HCT116 (cell line): Measurements from ENCODE around the gene KRTAP25-1. TPM values are rescaled to one million over a fixed set of nuclear protein-coding genes. Genes with fewer than 3 reads are reported as not detected.

Experiments
- ATAC-seq: fragments of 200-7000 bp; cut with Tn5 transposase; 2 replicates; pipeline ENCODE4 v1.9.1; 2020; ENCODE audit warnings: mild to moderate bottlenecking, moderate library complexity
- BruUV-seq: library from RNA; stranded (reverse); fragments of 400-500 nt; replicated peaks from 2 replicates; lab custom pipeline; 2021; lab: Mats Ljungman, UMichigan
- CTCF ChIA-PET: fragments of 300-600 bp; sonication (Branson Sonifier 250); formaldehyde crosslinking; loops from one replicate; lab custom pipeline; 2021; ENCODE audit warnings: antibody characterized with exemption; lab: Charles Lee
- POLR2A ChIA-PET: fragments of 300-600, 350-600 bp; sonication (Branson Sonifier 250); formaldehyde crosslinking; loops from one replicate; lab custom pipeline; 2021; ENCODE audit warnings: antibody characterized with exemption; lab: Charles Lee
- RAD21 ChIA-PET, 2 experiments: fragments of 300-600 bp; sonication (Branson Sonifier 250); formaldehyde crosslinking; loops; one replicate each; lab custom pipeline; 2023; ENCODE audit warnings: low total read pairs in 2 of 2; ENCODE audit not compliant: uncharacterized antibody in 2 of 2, unreplicated experiment in 2 of 2, low non-redundant PET in 1 of 2; lab: Charles Lee
- DNase-seq: peaks from one replicate; pipeline ENCODE4 v3.0.0-alpha.2; 2010; ENCODE audit warnings: low read depth, low spot score
- H2AFZ ChIP-seq: fragments of 200-600 bp; shearing (Covaris generic), sonication (generic); 2 replicates; pipeline ENCODE4 v1.6.1; 2017; ENCODE audit warnings: low read depth, mixed run types, mixed read lengths, antibody characterized with exemption, low read length; ENCODE audit not compliant: poor library complexity, severe bottlenecking
- H3K27ac ChIP-seq: 2 replicates; pipeline ENCODE4 v1.5.1; 2012; ENCODE audit warnings: low read depth, low read length
- H3K27me3 ChIP-seq: fragments of 200-600 bp; sonication (generic); 2 replicates; pipeline ENCODE4 v1.6.1; 2016; ENCODE audit warnings: mixed run types, low read length, mixed read lengths; ENCODE audit not compliant: insufficient read depth
- H3K36me3 ChIP-seq, 2 experiments: fragments of 200-500 bp in 1 of 2; fragments of 200-600 bp in 1 of 2; sonication (Bioruptor generic) in 1 of 2; sonication (generic) in 1 of 2; 2 replicates each; pipeline versions ENCODE4 v1.5.1 to v1.6.1; 2014 to 2016; ENCODE audit warnings: low read length in 2 of 2, inconsistent platforms in 1 of 2, mixed read lengths in 1 of 2, mixed run types in 1 of 2; ENCODE audit not compliant: insufficient read depth in 2 of 2, control insufficient read depth in 1 of 2
- H3K4me1 ChIP-seq, 2 experiments: fragments of 200-600 bp in 1 of 2; sonication (generic) in 1 of 2; 2 replicates each; pipeline versions ENCODE4 v1.5.1 to v1.6.1; 2012 to 2017; ENCODE audit warnings: low read length in 2 of 2, inconsistent platforms in 1 of 2, mild to moderate bottlenecking in 1 of 2, mixed read lengths in 1 of 2, mixed run types in 1 of 2, moderate library complexity in 1 of 2; ENCODE audit not compliant: insufficient read depth in 2 of 2, control insufficient read depth in 1 of 2
- H3K4me2 ChIP-seq: fragments of 200-600 bp; sonication (generic); 2 replicates; pipeline ENCODE4 v1.6.1; 2017; ENCODE audit warnings: mixed run types, low read length, mixed read lengths
- H3K4me3 ChIP-seq, 2 experiments: fragments of 200-600 bp in 1 of 2; sonication (generic) in 1 of 2; replicated peaks in 1 of 2; 2 replicates each; pipeline ENCODE4 v1.5.1; 2011 to 2016; ENCODE audit warnings: low read length in 2 of 2, control low read depth in 1 of 2, low read depth in 1 of 2, mild to moderate bottlenecking in 1 of 2, mixed read lengths in 1 of 2, mixed run types in 1 of 2
- H3K79me2 ChIP-seq: fragments of 200-600 bp; sonication (generic); 2 replicates; pipeline ENCODE4 v1.6.1; 2017; ENCODE audit warnings: mild to moderate bottlenecking, mixed run types, low read length, moderate library complexity, mixed read lengths; ENCODE audit not compliant: insufficient read depth
- H3K9ac ChIP-seq: fragments of 200-600 bp; sonication (generic); 2 replicates; pipeline ENCODE4 v1.6.1; 2016; ENCODE audit warnings: low read length, mixed read lengths
- H3K9me2 ChIP-seq: fragments of 200-600 bp; sonication (generic), shearing (Covaris generic); 2 replicates; pipeline ENCODE4 v1.6.1; 2017; ENCODE audit warnings: mixed run types, mild to moderate bottlenecking, moderate library complexity; ENCODE audit not compliant: insufficient read depth
- H3K9me3 ChIP-seq, 2 experiments: fragments of 200-500 bp in 1 of 2; fragments of 200-600 bp in 1 of 2; sonication (Bioruptor generic) in 1 of 2; sonication (generic) in 1 of 2; 2 replicates each; pipeline ENCODE4 v1.6.1; 2014 to 2017; ENCODE audit warnings: low read length in 2 of 2, mixed read lengths in 2 of 2, inconsistent platforms in 1 of 2, low read depth in 1 of 2, mild to moderate bottlenecking in 1 of 2, mixed run types in 1 of 2, moderate library complexity in 1 of 2; ENCODE audit not compliant: control insufficient read depth in 1 of 2, insufficient read depth in 1 of 2
- H4K20me1 ChIP-seq: fragments of 200-600 bp; sonication (generic), shearing (Covaris generic); 2 replicates; pipeline ENCODE4 v1.6.1; 2017; ENCODE audit warnings: mixed run types, mild to moderate bottlenecking, moderate library complexity; ENCODE audit not compliant: insufficient read depth
- JUND ChIP-seq: IDR thresholded peaks from 2 replicates; pipeline ENCODE4 v1.6.1; 2012
- RAD21 ChIP-seq: IDR thresholded peaks from 2 replicates; pipeline ENCODE4 v1.6.1; 2012; ENCODE audit warnings: low read depth, mild to moderate bottlenecking
- SIN3A ChIP-seq: IDR thresholded peaks from 2 replicates; pipeline ENCODE4 v1.6.1; 2012; ENCODE audit warnings: low read depth
- SRF ChIP-seq: IDR thresholded peaks from 2 replicates; pipeline ENCODE4 v1.6.1; 2012; ENCODE audit warnings: low read depth
- TCF7L2 ChIP-seq: IDR thresholded peaks from 2 replicates; pipeline ENCODE4 v1.7.0; 2011; ENCODE audit warnings: borderline replicate concordance, inconsistent platforms; ENCODE audit not compliant: insufficient read depth, insufficient read length; ENCODE audit errors: extremely low read depth
- intact Hi-C: fragments of 100-400 bp; cut with micrococcal nuclease; formaldehyde crosslinking; loops from 2 replicates; pipeline ENCODE4 v1.10.0; 2022
- total RNA-seq: library from RNA; stranded (reverse); gene quantifications from one replicate; pipeline ENCODE4 v1.2.1, GENCODE V29; 2021; ENCODE audit not compliant: unreplicated experiment
- TF ChIP-seq, protein P1 (sequence below): IDR thresholded peaks from 2 replicates; pipeline ENCODE4 v1.6.1; 2012
- TF ChIP-seq, protein P2 (sequence below): IDR thresholded peaks from 2 replicates; pipeline ENCODE4 v1.6.1; 2012
- TF ChIP-seq, protein P3 (sequence below): IDR thresholded peaks from 2 replicates; pipeline ENCODE4 v1.6.1; 2011; ENCODE audit warnings: mild to moderate bottlenecking, low read length, moderate library complexity; ENCODE audit not compliant: insufficient replicate concordance; ENCODE audit errors: extremely low read depth

Gene KRTAP25-1
- total RNA-seq, 1 experiment from 2014 or later = not detected

DNA sequence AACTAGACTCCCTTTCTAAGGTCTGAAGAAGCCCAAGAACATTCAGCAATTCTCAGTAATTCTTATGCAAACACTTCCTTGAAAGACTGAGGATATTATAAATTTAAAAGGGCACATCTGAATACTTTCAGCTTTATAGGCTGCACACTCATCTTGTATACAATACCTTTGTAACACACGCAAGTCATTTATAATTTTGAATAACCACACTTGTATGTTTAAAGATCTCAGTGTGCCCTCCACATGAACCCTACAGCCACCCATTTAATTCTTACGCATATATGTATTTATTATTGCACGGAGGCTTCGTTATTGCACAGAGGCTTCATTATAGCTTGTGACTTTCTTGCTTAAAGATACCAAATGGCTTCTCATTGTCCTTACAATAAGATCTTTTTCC lies 49.4 kb upstream of the KRTAP25-1 start:
- Histone ChIP-seq H3K27me3 (no peaks in the 10 kb centered on the region), H4K20me1 (no peaks in the 10 kb centered on the region), H3K9me2 (no peaks in the 10 kb centered on the region), H2AFZ (no peak overlapping the region), H3K4me3 (no peak overlapping the region)
- CTCF ChIA-PET = no interaction called here
- TF ChIP-seq SRF (no peak), JUND (no peak), RAD21 (no peak), SIN3A (no peak), TCF7L2 (no peak)
- TF ChIP-seq, protein P1, sequence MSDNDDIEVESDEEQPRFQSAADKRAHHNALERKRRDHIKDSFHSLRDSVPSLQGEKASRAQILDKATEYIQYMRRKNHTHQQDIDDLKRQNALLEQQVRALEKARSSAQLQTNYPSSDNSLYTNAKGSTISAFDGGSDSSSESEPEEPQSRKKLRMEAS = no peak
- TF ChIP-seq, protein P2, sequence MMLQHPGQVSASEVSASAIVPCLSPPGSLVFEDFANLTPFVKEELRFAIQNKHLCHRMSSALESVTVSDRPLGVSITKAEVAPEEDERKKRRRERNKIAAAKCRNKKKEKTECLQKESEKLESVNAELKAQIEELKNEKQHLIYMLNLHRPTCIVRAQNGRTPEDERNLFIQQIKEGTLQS = no peak
- TF ChIP-seq, protein P3, sequence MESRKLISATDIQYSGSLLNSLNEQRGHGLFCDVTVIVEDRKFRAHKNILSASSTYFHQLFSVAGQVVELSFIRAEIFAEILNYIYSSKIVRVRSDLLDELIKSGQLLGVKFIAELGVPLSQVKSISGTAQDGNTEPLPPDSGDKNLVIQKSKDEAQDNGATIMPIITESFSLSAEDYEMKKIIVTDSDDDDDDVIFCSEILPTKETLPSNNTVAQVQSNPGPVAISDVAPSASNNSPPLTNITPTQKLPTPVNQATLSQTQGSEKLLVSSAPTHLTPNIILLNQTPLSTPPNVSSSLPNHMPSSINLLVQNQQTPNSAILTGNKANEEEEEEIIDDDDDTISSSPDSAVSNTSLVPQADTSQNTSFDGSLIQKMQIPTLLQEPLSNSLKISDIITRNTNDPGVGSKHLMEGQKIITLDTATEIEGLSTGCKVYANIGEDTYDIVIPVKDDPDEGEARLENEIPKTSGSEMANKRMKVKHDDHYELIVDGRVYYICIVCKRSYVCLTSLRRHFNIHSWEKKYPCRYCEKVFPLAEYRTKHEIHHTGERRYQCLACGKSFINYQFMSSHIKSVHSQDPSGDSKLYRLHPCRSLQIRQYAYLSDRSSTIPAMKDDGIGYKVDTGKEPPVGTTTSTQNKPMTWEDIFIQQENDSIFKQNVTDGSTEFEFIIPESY = no peak
- TF ChIP-seq, all 23 proteins: peak for 0
- ChIA-PET RAD21 (no interaction called here), POLR2A (no interaction called here)
- intact Hi-C loops = no loop called here
- no peak for ATAC-seq
- H3K9ac ChIP-seq = no peak overlapping the region
- DNase-seq = no peak
- peaks cover 0 to 26% of the 10 kb centered on the region in 2 experiments; a peak in 2 of 4 replicates for H3K9me3 ChIP-seq
- BruUV-seq = no TSS peak
- H3K4me1 ChIP-seq = no peaks in the 10 kb centered on the region
- H3K27ac ChIP-seq = no peak overlapping the region
- H3K36me3 ChIP-seq = no peaks in the 10 kb centered on the region
- no peak overlapping the region for H3K4me2 ChIP-seq
- no peaks in the 10 kb centered on the region for H3K79me2 ChIP-seq
